Activated naive CD8-positive, alpha-beta T cell treated with anti-CD3 and anti-CD28 coated beads, Interleukin-2, amount 10 ng/mL, durations not matched to agents 7 days and 5 days (primary cell): Measurements from ENCODE around the gene MAEA. TPM values are rescaled to one million over a fixed set of nuclear protein-coding genes. Genes with fewer than 3 reads are reported as not detected.
A peak's percentile ranks its signal among the peaks of the same experiment; 100 is the strongest.
"Not testable (repeated sequence)": the region's sequence is repeated elsewhere in the genome, so short reads cannot be mapped to it uniquely, and the experiment has no call there.

ENCODE experiments used
- ATAC-seq: fragments of 150-1000 bp; cut with Tn5 transposase; one replicate; pipeline ENCODE4 v1.10.0; 2021; ENCODE audit warnings: low read depth, moderate library complexity
- POLR2A ChIA-PET: fragments of 350-600 bp; sonication (Branson Sonifier 250); formaldehyde crosslinking; loops from one replicate; lab custom pipeline; 2021; ENCODE audit warnings: antibody characterized with exemption; lab: Charles Lee
- DNase-seq: peaks from one replicate; pipeline ENCODE4 v3.0.0; 2021
- H3K27ac Mint-ChIP-seq: one replicate; pipeline ENCODE4 v1.8.0; 2022; ENCODE audit warnings: mild to moderate bottlenecking, mixed read lengths
- H3K27me3 Mint-ChIP-seq: one replicate; pipeline ENCODE4 v1.8.0; 2022; ENCODE audit warnings: mild to moderate bottlenecking, moderate library complexity, mixed read lengths
- H3K36me3 Mint-ChIP-seq: one replicate; pipeline ENCODE4 v1.8.0; 2021; ENCODE audit warnings: mild to moderate bottlenecking, mixed read lengths
- H3K4me1 Mint-ChIP-seq: one replicate; pipeline ENCODE4 v1.8.0; 2021; ENCODE audit warnings: mixed read lengths
- H3K4me3 Mint-ChIP-seq: one replicate; pipeline ENCODE4 v1.8.0; 2022; ENCODE audit warnings: mild to moderate bottlenecking, moderate library complexity, mixed read lengths
- H3K9me3 Mint-ChIP-seq: one replicate; pipeline ENCODE4 v1.8.0; 2021; ENCODE audit warnings: mixed read lengths
- total RNA-seq, 2 experiments: library from RNA; stranded (reverse); gene quantifications; one replicate each; pipeline ENCODE4 v1.2.3, GENCODE V29; 2021

Gene MAEA
- total RNA-seq, 2 experiments from 2014 or later = 73.2 to 82.9 TPM

- Mint-ChIP-seq H3K4me3 (no peak overlapping the region), H3K36me3 (peaks cover 20% of the 10 kb centered on the region), H3K4me1 (peaks cover 22% of the 10 kb centered on the region), H3K9me3 (no peaks in the 10 kb centered on the region), H3K27ac (no peak overlapping the region), H3K27me3 (no peaks in the 10 kb centered on the region)
- no peak for DNase-seq
- ATAC-seq = no peak
- POLR2A ChIA-PET = interaction anchor here (1.4 kb wide), 1 partner anchor 18 kb away, joined by 5 read pairs; no protein-coding TSS in a partner anchor
Observed at GRCh38 chr4:1327526-1328266, 38.0 kb downstream of the MAEA start.

DNA sequence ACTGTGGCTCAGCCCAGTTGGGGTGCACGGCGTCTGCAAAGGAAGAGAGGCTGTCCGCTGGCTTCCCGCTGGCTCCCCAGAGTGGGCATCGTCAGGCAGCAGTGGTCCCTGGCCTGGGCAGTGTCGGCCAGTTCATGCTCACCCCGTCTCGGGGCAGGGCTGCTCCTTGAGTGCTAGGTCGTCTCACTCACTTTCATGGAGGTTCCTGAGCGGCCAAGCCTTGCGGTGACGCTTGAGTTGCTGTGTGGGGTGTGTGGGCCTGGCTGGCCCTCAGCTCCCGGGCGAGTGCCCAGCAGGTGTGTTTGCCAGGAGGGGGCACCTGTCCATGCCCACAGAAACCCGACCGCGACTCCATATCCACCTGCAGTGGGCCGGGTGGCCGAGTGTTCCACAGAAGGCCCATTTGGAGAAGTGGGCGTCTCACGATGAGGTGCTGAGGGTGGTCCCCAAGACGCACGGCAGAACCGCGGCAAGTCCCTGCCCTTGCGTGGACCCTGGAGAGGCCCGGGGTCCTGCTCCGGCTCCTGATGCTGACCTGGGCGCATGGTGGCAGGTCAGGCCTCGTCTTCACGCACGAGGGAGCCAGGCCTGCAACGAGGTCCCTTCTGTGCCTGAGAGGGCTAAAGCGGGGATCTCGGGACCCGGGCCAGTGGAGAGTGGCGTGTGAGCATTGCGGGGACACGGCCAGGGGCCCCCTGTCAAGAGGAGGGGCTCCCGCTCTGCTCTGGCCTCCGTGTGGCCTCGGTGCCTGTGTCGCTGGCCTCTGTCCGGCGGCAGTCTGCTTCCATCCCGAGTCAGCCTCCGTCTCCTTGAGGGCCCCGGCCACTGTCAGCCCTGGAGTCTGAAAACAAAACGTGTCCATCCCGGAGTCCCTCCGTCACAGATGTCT is 38.8 kb downstream of the MAEA start:
- no peak for ATAC-seq
- Mint-ChIP-seq H3K36me3 (peaks cover 15% of the 10 kb centered on the region), H3K27ac (no peak overlapping the region), H3K9me3 (no peaks in the 10 kb centered on the region), H3K27me3 (no peaks in the 10 kb centered on the region), H3K4me3 (no peak overlapping the region), H3K4me1 (peaks cover 22% of the 10 kb centered on the region)
- DNase-seq = no peak
- POLR2A ChIA-PET = interaction anchor here (1.4 to 2.4 kb wide), 2 partner anchors 18 kb away, joined by 5 to 12 read pairs; partner anchors contain the start of gene UVSSA

DNA sequence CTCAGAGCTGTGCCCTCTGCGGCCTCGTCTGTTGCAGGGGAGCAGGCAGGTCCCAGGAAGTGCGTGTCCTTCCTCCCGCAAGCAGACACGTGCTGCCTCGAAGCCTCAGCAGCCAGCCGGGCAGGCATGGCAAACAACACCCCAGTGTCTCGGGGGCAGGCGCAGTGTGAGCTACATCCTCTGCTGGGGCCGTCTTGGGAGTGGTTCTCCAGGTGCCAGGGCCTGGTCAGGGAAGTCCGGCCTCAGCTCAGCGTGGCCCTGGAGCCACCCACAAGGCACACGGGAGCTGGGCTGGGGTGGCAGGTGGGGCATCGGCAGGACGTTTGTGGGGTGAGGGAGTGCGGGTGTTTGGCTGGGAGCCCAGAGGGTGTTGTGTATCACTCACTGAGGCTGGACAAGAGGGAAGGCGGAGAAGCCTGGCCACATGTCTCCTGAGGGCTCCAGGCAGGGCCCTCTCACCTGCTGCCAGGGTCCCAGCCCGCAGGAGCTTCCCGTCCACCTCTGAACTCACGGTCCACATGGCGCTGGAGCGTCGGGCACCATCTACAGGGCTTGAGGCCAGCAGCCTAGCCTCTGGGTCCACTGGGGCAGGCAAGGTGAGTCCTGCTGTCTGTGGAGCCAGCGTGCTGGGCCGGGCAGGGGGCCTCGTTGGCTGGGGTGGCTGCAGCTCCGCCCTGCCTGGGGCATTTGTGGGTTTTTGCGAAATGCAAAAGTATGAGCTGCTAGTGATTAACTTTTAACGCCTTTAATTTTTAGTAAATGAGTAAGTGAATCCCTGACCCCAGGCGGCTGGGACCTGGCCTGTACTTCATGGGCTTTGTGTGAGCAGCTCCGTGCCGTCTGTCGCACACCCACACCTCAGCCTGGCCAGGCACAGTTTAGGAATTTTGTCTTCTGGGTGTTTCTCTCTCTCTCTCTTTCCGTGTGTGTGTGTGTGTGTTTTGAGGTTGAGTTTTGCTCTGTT is 40.0 kb downstream of the MAEA start:
- POLR2A ChIA-PET = interaction anchor here (0.7 to 2.4 kb wide), 5 partner anchors 17 to 40 kb away, joined by 3 to 14 read pairs (median 3); partner anchors contain the start of genes MAEA and UVSSA

DNA sequence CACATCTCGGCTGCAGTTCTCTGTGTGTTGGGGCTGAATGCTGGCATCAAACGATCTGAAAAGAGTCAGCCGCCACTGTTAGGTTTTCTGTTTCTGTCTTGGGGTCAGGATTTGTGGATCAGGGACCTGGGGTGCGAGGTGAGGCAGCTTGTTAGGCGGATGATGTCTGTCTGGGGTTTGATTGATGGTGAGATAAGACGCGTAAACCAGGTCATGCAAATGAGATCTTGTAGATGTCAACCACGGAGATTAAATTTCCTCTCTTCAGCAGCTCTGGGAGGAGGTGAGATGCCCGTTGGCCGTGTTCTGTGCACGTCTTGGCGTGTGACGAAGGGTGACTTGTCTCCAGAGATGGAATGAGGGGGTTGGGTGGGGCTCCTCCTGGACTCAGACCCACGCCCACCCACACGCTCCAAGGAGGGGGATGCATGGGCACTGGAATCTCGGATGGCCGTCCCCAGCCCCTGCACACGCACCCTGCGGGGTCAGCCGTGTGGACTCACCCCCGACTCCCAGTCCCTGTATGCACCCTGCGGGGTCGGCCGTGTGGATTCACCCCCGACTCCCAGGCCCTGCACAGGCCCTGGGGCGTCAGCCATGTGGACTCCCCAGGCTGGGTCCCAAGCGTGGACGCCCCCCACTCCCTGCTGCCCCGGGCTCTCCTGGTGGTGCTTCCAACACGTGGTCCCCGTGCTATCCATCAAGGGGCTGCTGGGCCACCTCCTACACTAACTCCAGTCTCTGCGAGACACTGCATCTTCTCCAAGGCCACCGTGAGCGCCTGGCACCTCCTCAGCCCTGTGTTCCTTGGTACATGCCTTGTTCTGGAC is 41.3 kb downstream of the MAEA start:
- POLR2A ChIA-PET = interaction anchor here (0.8 to 2.4 kb wide), 4 partner anchors 15 to 41 kb away, joined by 3 to 14 read pairs (median 8); partner anchors contain the start of genes MAEA and UVSSA
- ATAC-seq (peak; percentile 79), DNase-seq (no peak)
- peaks cover 28% of the 10 kb centered on the region for H3K36me3 Mint-ChIP-seq
- no peaks in the 10 kb centered on the region for H3K27me3 Mint-ChIP-seq
- peaks cover 28% of the 10 kb centered on the region for H3K4me1 Mint-ChIP-seq
- peak overlapping the region; percentile 64 for H3K4me3 Mint-ChIP-seq
- H3K27ac Mint-ChIP-seq = peak overlapping the region; percentile 65
- no peaks in the 10 kb centered on the region for H3K9me3 Mint-ChIP-seq

More for the DNA sequence above, 40.0 kb downstream of the MAEA start:
- ATAC-seq (peak; percentile 24), DNase-seq (no peak)
- H3K4me3 Mint-ChIP-seq = peak overlapping the region; percentile 64
- peaks cover 24% of the 10 kb centered on the region for H3K4me1 Mint-ChIP-seq
- H3K9me3 Mint-ChIP-seq = no peaks in the 10 kb centered on the region
- peaks cover 22% of the 10 kb centered on the region for H3K36me3 Mint-ChIP-seq
- peak overlapping the region; percentile 28 for H3K27ac Mint-ChIP-seq
- H3K27me3 Mint-ChIP-seq = no peaks in the 10 kb centered on the region

DNA sequence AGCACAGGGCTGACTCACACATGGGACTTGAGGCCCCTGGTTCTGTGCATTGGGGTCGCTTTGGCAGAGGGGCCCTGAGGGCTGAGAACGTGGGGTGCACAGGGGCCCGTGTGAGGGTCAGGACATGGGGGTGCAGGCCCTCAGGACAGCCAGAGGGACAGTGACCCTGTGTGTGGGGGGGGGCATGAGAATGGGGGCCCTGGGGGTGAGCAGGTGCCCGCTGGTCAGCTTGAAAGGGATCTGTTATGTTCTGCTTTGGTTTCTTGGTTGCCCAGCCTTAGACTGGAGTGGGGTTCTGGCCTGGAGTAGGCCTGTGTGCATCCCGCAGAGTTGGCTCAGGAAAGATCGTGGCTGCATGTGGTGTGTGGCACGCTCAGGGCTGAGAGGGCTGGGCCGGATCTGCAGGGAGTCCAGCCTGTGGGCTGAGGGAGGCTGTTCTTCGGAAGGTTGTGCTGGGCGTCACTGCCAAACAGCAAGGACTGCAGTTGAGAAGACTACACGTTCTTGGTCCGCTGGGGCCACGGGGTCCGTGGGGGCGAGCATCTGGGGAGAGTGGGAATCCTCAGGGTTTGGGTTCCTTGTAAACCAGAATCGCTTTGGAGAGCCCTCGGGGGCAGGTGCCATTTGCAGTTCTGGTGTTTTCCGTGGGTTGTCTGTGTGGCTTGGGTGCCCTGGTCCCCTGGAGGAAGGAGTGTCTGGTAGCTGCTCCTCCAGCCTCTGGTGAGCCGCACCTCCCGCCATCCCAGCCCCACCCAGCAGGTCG is 42.1 kb downstream of the MAEA start:
- Mint-ChIP-seq H3K36me3 (peaks cover 34% of the 10 kb centered on the region), H3K27me3 (no peaks in the 10 kb centered on the region), H3K4me3 (no peak overlapping the region), H3K9me3 (no peaks in the 10 kb centered on the region), H3K27ac (no peak overlapping the region), H3K4me1 (peaks cover 28% of the 10 kb centered on the region)
- ATAC-seq (no peak), DNase-seq (no peak)
- POLR2A ChIA-PET = no interaction called here

GRCh38 chr4:1332686-1333085 is 43.0 kb downstream of the MAEA start:
- no peaks in the 10 kb centered on the region for H3K27me3 Mint-ChIP-seq
- H3K4me3 Mint-ChIP-seq = no peak overlapping the region
- peaks cover 36% of the 10 kb centered on the region for H3K4me1 Mint-ChIP-seq
- DNase-seq (no peak), ATAC-seq (no peak)
- H3K36me3 Mint-ChIP-seq = peaks cover 43% of the 10 kb centered on the region
- H3K27ac Mint-ChIP-seq = no peak overlapping the region
- POLR2A ChIA-PET = interaction anchor here (0.6 kb wide), 1 partner anchor 84 kb away, joined by 3 read pairs; no protein-coding TSS in a partner anchor
- no peaks in the 10 kb centered on the region for H3K9me3 Mint-ChIP-seq

GRCh38 chr4:1333256-1333655 is 43.6 kb downstream of the MAEA start:
- H3K27me3 Mint-ChIP-seq = no peaks in the 10 kb centered on the region
- no peak for DNase-seq
- peaks cover 46% of the 10 kb centered on the region for H3K36me3 Mint-ChIP-seq
- no peaks in the 10 kb centered on the region for H3K9me3 Mint-ChIP-seq
- no peak for ATAC-seq
- peaks cover 38% of the 10 kb centered on the region for H3K4me1 Mint-ChIP-seq
- no peak overlapping the region for H3K4me3 Mint-ChIP-seq
- H3K27ac Mint-ChIP-seq = no peak overlapping the region
- POLR2A ChIA-PET = no interaction called here

- H3K9me3 Mint-ChIP-seq, DNase-seq, H3K27ac Mint-ChIP-seq, ATAC-seq, H3K27me3 Mint-ChIP-seq, POLR2A ChIA-PET, H3K4me3 Mint-ChIP-seq: not testable (repeated sequence)
- Mint-ChIP-seq H3K36me3 (peaks cover 48% of the 10 kb centered on the region), H3K4me1 (peaks cover 35% of the 10 kb centered on the region)
Observed at GRCh38 chr4:1333851-1334578, 44.3 kb downstream of the MAEA start.

- H3K4me1 Mint-ChIP-seq = peaks cover 30% of the 10 kb centered on the region
- no peak overlapping the region for H3K27ac Mint-ChIP-seq
- H3K4me3 Mint-ChIP-seq = no peak overlapping the region
- no peak for ATAC-seq
- POLR2A ChIA-PET = no interaction called here
- H3K27me3 Mint-ChIP-seq = no peaks in the 10 kb centered on the region
- no peaks in the 10 kb centered on the region for H3K9me3 Mint-ChIP-seq
- DNase-seq = no peak
- peaks cover 44% of the 10 kb centered on the region for H3K36me3 Mint-ChIP-seq
Observed at GRCh38 chr4:1334579-1334895, 44.8 kb downstream of the MAEA start.

GRCh38 chr4:1335193-1335883 is 45.6 kb downstream of the MAEA start:
- H3K4me3 Mint-ChIP-seq, POLR2A ChIA-PET, ATAC-seq, H3K9me3 Mint-ChIP-seq, H3K27me3 Mint-ChIP-seq, DNase-seq, H3K27ac Mint-ChIP-seq: not testable (repeated sequence)
- peaks cover 25% of the 10 kb centered on the region for H3K4me1 Mint-ChIP-seq
- H3K36me3 Mint-ChIP-seq = peaks cover 44% of the 10 kb centered on the region
